HCT116 (cell line): Measurements from ENCODE around the gene AARS2. TPM values are rescaled to one million over a fixed set of nuclear protein-coding genes. Genes with fewer than 3 reads are reported as not detected.

Source experiments
- ATAC-seq: fragments of 200-7000 bp; cut with Tn5 transposase; 2 replicates; pipeline ENCODE4 v1.9.1; 2020; ENCODE audit warnings: mild to moderate bottlenecking, moderate library complexity
- BruUV-seq: library from RNA; stranded (reverse); fragments of 400-500 nt; replicated peaks from 2 replicates; lab custom pipeline; 2021; lab: Mats Ljungman, UMichigan
- CTCF ChIA-PET: fragments of 300-600 bp; sonication (Branson Sonifier 250); formaldehyde crosslinking; loops from one replicate; lab custom pipeline; 2021; ENCODE audit warnings: antibody characterized with exemption; lab: Charles Lee
- POLR2A ChIA-PET: fragments of 300-600, 350-600 bp; sonication (Branson Sonifier 250); formaldehyde crosslinking; loops from one replicate; lab custom pipeline; 2021; ENCODE audit warnings: antibody characterized with exemption; lab: Charles Lee
- RAD21 ChIA-PET, 2 experiments: fragments of 300-600 bp; sonication (Branson Sonifier 250); formaldehyde crosslinking; loops; one replicate each; lab custom pipeline; 2023; ENCODE audit warnings: low total read pairs in 2 of 2; ENCODE audit not compliant: uncharacterized antibody in 2 of 2, unreplicated experiment in 2 of 2, low non-redundant PET in 1 of 2; lab: Charles Lee
- DNase-seq: peaks from one replicate; pipeline ENCODE4 v3.0.0-alpha.2; 2010; ENCODE audit warnings: low read depth, low spot score
- H2AFZ ChIP-seq: fragments of 200-600 bp; shearing (Covaris generic), sonication (generic); 2 replicates; pipeline ENCODE4 v1.6.1; 2017; ENCODE audit warnings: low read depth, mixed run types, mixed read lengths, antibody characterized with exemption, low read length; ENCODE audit not compliant: poor library complexity, severe bottlenecking
- H3K27ac ChIP-seq: 2 replicates; pipeline ENCODE4 v1.5.1; 2012; ENCODE audit warnings: low read depth, low read length
- H3K27me3 ChIP-seq: fragments of 200-600 bp; sonication (generic); 2 replicates; pipeline ENCODE4 v1.6.1; 2016; ENCODE audit warnings: mixed run types, low read length, mixed read lengths; ENCODE audit not compliant: insufficient read depth
- H3K36me3 ChIP-seq, 2 experiments: fragments of 200-500 bp in 1 of 2; fragments of 200-600 bp in 1 of 2; sonication (Bioruptor generic) in 1 of 2; sonication (generic) in 1 of 2; 2 replicates each; pipeline versions ENCODE4 v1.5.1 to v1.6.1; 2014 to 2016; ENCODE audit warnings: low read length in 2 of 2, inconsistent platforms in 1 of 2, mixed read lengths in 1 of 2, mixed run types in 1 of 2; ENCODE audit not compliant: insufficient read depth in 2 of 2, control insufficient read depth in 1 of 2
- H3K4me1 ChIP-seq, 2 experiments: fragments of 200-600 bp in 1 of 2; sonication (generic) in 1 of 2; 2 replicates each; pipeline versions ENCODE4 v1.5.1 to v1.6.1; 2012 to 2017; ENCODE audit warnings: low read length in 2 of 2, inconsistent platforms in 1 of 2, mild to moderate bottlenecking in 1 of 2, mixed read lengths in 1 of 2, mixed run types in 1 of 2, moderate library complexity in 1 of 2; ENCODE audit not compliant: insufficient read depth in 2 of 2, control insufficient read depth in 1 of 2
- H3K4me2 ChIP-seq: fragments of 200-600 bp; sonication (generic); 2 replicates; pipeline ENCODE4 v1.6.1; 2017; ENCODE audit warnings: mixed run types, low read length, mixed read lengths
- H3K4me3 ChIP-seq, 2 experiments: fragments of 200-600 bp in 1 of 2; sonication (generic) in 1 of 2; replicated peaks in 1 of 2; 2 replicates each; pipeline ENCODE4 v1.5.1; 2011 to 2016; ENCODE audit warnings: low read length in 2 of 2, control low read depth in 1 of 2, low read depth in 1 of 2, mild to moderate bottlenecking in 1 of 2, mixed read lengths in 1 of 2, mixed run types in 1 of 2
- H3K79me2 ChIP-seq: fragments of 200-600 bp; sonication (generic); 2 replicates; pipeline ENCODE4 v1.6.1; 2017; ENCODE audit warnings: mild to moderate bottlenecking, mixed run types, low read length, moderate library complexity, mixed read lengths; ENCODE audit not compliant: insufficient read depth
- H3K9ac ChIP-seq: fragments of 200-600 bp; sonication (generic); 2 replicates; pipeline ENCODE4 v1.6.1; 2016; ENCODE audit warnings: low read length, mixed read lengths
- H3K9me2 ChIP-seq: fragments of 200-600 bp; sonication (generic), shearing (Covaris generic); 2 replicates; pipeline ENCODE4 v1.6.1; 2017; ENCODE audit warnings: mixed run types, mild to moderate bottlenecking, moderate library complexity; ENCODE audit not compliant: insufficient read depth
- H3K9me3 ChIP-seq, 2 experiments: fragments of 200-500 bp in 1 of 2; fragments of 200-600 bp in 1 of 2; sonication (Bioruptor generic) in 1 of 2; sonication (generic) in 1 of 2; 2 replicates each; pipeline ENCODE4 v1.6.1; 2014 to 2017; ENCODE audit warnings: low read length in 2 of 2, mixed read lengths in 2 of 2, inconsistent platforms in 1 of 2, low read depth in 1 of 2, mild to moderate bottlenecking in 1 of 2, mixed run types in 1 of 2, moderate library complexity in 1 of 2; ENCODE audit not compliant: control insufficient read depth in 1 of 2, insufficient read depth in 1 of 2
- H4K20me1 ChIP-seq: fragments of 200-600 bp; sonication (generic), shearing (Covaris generic); 2 replicates; pipeline ENCODE4 v1.6.1; 2017; ENCODE audit warnings: mixed run types, mild to moderate bottlenecking, moderate library complexity; ENCODE audit not compliant: insufficient read depth
- CBX3 ChIP-seq: IDR thresholded peaks from 2 replicates; pipeline ENCODE4 v1.6.1; 2012; ENCODE audit warnings: low read depth
- EZH2 ChIP-seq: fragments of 200-600 bp; sonication (generic); IDR thresholded peaks from 2 replicates; pipeline ENCODE4 v1.6.1; 2017; ENCODE audit warnings: antibody characterized with exemption, mixed run types
- FOSL1 ChIP-seq: IDR thresholded peaks from 2 replicates; pipeline ENCODE4 v1.6.1; 2012; ENCODE audit warnings: low read depth
- JUND ChIP-seq: IDR thresholded peaks from 2 replicates; pipeline ENCODE4 v1.6.1; 2012
- POLR2A ChIP-seq: IDR thresholded peaks from 2 replicates; pipeline ENCODE4 v1.7.0; 2011; ENCODE audit warnings: borderline replicate concordance; ENCODE audit not compliant: insufficient read depth, insufficient read length; ENCODE audit errors: extremely low read depth
- POLR2AphosphoS5 ChIP-seq: IDR thresholded peaks from 2 replicates; pipeline ENCODE4 v1.6.1; 2011; ENCODE audit warnings: mild to moderate bottlenecking, low read depth, low read length, moderate library complexity
- RAD21 ChIP-seq: IDR thresholded peaks from 2 replicates; pipeline ENCODE4 v1.6.1; 2012; ENCODE audit warnings: low read depth, mild to moderate bottlenecking
- SIN3A ChIP-seq: IDR thresholded peaks from 2 replicates; pipeline ENCODE4 v1.6.1; 2012; ENCODE audit warnings: low read depth
- SP1 ChIP-seq: IDR thresholded peaks from 2 replicates; pipeline ENCODE4 v1.6.1; 2012; ENCODE audit warnings: low read depth
- SRF ChIP-seq: IDR thresholded peaks from 2 replicates; pipeline ENCODE4 v1.6.1; 2012; ENCODE audit warnings: low read depth
- TCF7L2 ChIP-seq: IDR thresholded peaks from 2 replicates; pipeline ENCODE4 v1.7.0; 2011; ENCODE audit warnings: borderline replicate concordance, inconsistent platforms; ENCODE audit not compliant: insufficient read depth, insufficient read length; ENCODE audit errors: extremely low read depth
- intact Hi-C: fragments of 100-400 bp; cut with micrococcal nuclease; formaldehyde crosslinking; loops from 2 replicates; pipeline ENCODE4 v1.10.0; 2022
- total RNA-seq: library from RNA; stranded (reverse); gene quantifications from one replicate; pipeline ENCODE4 v1.2.1, GENCODE V29; 2021; ENCODE audit not compliant: unreplicated experiment
- TF ChIP-seq, protein P1 (sequence below): IDR thresholded peaks from 2 replicates; pipeline ENCODE4 v1.6.1; 2011; ENCODE audit warnings: mild to moderate bottlenecking, low read length, moderate library complexity; ENCODE audit not compliant: insufficient replicate concordance; ENCODE audit errors: extremely low read depth
- TF ChIP-seq, protein P2 (sequence below): IDR thresholded peaks from 2 replicates; pipeline ENCODE4 v1.6.1; 2012; ENCODE audit warnings: low read depth
- TF ChIP-seq, protein P3 (sequence below), 3 experiments: fragments of 200-600 bp in 1 of 3; sonication (generic) in 1 of 3; IDR thresholded peaks in 2 of 3; conservative IDR thresholded peaks in 1 of 3; 2 replicates each; pipeline ENCODE4 v1.5.1; 2012 to 2017; ENCODE audit warnings: low read depth in 2 of 3, low read length in 2 of 3, antibody characterized with exemption in 1 of 3, borderline replicate concordance in 1 of 3, control low read depth in 1 of 3, mild to moderate bottlenecking in 1 of 3, mixed read lengths in 1 of 3, mixed run types in 1 of 3, moderate library complexity in 1 of 3; ENCODE audit not compliant: insufficient read depth in 1 of 3

The AARS2 gene
- total RNA-seq, 1 experiment from 2014 or later: 14.9 TPM

DNA sequence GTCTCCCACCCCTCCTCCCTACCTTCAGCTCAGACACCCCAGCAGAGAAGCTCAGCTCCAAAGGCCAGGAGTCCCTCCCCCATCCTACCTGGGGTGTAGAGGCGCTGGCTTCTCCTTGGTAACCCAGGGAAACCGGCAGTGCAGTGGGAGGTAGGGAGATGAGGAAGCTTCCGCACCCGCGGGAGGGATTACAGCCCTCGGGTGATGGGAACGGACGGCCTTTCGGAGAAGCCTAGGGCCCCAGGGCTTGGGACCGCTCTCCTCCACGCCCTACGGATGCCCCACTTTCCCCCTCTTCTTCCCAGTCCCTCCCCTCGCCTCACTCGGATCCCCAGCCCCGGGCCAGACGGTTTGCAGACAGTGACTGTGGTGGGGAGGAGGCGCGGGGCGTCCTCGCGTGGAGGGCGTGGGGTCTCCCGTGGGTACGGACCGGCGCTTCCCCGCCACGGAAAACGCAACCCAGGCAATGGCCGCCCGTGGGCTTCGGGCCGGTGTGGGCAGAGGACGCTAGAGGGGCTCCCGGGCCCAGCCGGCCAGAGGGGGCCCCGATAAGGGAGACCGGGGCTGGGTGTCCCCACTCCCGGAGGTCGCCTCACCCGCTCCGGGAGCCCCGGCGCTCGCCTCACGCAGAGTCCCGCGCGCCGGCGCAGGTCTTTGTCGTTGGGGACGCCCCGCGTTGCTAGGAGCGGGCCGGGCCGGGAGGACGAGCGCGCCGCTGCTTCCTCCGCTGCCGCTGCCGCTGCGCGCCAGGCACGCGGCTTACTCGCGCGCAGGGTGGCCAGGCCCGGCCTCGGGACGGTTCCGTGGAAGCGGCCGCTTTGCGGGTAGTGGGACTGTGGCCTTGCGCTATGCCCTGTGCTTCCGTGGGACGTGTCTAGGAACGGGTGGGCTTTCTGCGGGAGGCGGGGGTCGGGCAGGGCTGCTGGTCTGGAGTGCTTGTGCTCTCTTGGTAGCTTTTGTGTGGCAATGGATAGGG, 15.8 kb downstream of the AARS2 start:
- ChIA-PET CTCF (interaction anchor here (2.9 kb wide), 1 partner anchor 8 kb away, joined by 16 read pairs; no protein-coding TSS in a partner anchor), RAD21 (no interaction called here), POLR2A (interaction anchor here (1.7 kb wide), 1 partner anchor 16 kb away, joined by 5 read pairs; the partner anchor contains the start of gene AARS2)
- Histone ChIP-seq H3K4me1 (peaks cover 4 to 9% of the 10 kb centered on the region in 2 experiments; a peak in 3 of 4 replicates), H3K36me3 (peaks cover 2 to 15% of the 10 kb centered on the region in 2 experiments; a peak in 3 of 4 replicates), H2AFZ (no peak overlapping the region), H3K27ac (no peak overlapping the region), H3K79me2 (no peaks in the 10 kb centered on the region), H3K9me3 (no peaks in the 10 kb centered on the region), H4K20me1 (no peaks in the 10 kb centered on the region), H3K4me3 (no peak overlapping the region), H3K4me2 (no peak overlapping the region), H3K9me2 (no peaks in the 10 kb centered on the region), H3K9ac (no peak overlapping the region), H3K27me3 (no peaks in the 10 kb centered on the region)
- DNase-seq: no peak
- intact Hi-C loops: no loop called here
- ATAC-seq: no peak
- no TSS peak for BruUV-seq
- TF ChIP-seq EZH2 (no peak), SP1 (no peak), RAD21 (no peak), SIN3A (no peak), POLR2A (no peak), TCF7L2 (no peak), CBX3 (no peak), JUND (no peak), SRF (no peak), FOSL1 (no peak), POLR2AphosphoS5 (no peak)
- TF ChIP-seq, protein P1, sequence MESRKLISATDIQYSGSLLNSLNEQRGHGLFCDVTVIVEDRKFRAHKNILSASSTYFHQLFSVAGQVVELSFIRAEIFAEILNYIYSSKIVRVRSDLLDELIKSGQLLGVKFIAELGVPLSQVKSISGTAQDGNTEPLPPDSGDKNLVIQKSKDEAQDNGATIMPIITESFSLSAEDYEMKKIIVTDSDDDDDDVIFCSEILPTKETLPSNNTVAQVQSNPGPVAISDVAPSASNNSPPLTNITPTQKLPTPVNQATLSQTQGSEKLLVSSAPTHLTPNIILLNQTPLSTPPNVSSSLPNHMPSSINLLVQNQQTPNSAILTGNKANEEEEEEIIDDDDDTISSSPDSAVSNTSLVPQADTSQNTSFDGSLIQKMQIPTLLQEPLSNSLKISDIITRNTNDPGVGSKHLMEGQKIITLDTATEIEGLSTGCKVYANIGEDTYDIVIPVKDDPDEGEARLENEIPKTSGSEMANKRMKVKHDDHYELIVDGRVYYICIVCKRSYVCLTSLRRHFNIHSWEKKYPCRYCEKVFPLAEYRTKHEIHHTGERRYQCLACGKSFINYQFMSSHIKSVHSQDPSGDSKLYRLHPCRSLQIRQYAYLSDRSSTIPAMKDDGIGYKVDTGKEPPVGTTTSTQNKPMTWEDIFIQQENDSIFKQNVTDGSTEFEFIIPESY: no peak
- TF ChIP-seq, protein P2, sequence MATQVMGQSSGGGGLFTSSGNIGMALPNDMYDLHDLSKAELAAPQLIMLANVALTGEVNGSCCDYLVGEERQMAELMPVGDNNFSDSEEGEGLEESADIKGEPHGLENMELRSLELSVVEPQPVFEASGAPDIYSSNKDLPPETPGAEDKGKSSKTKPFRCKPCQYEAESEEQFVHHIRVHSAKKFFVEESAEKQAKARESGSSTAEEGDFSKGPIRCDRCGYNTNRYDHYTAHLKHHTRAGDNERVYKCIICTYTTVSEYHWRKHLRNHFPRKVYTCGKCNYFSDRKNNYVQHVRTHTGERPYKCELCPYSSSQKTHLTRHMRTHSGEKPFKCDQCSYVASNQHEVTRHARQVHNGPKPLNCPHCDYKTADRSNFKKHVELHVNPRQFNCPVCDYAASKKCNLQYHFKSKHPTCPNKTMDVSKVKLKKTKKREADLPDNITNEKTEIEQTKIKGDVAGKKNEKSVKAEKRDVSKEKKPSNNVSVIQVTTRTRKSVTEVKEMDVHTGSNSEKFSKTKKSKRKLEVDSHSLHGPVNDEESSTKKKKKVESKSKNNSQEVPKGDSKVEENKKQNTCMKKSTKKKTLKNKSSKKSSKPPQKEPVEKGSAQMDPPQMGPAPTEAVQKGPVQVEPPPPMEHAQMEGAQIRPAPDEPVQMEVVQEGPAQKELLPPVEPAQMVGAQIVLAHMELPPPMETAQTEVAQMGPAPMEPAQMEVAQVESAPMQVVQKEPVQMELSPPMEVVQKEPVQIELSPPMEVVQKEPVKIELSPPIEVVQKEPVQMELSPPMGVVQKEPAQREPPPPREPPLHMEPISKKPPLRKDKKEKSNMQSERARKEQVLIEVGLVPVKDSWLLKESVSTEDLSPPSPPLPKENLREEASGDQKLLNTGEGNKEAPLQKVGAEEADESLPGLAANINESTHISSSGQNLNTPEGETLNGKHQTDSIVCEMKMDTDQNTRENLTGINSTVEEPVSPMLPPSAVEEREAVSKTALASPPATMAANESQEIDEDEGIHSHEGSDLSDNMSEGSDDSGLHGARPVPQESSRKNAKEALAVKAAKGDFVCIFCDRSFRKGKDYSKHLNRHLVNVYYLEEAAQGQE: no peak
- TF ChIP-seq, protein P3, sequence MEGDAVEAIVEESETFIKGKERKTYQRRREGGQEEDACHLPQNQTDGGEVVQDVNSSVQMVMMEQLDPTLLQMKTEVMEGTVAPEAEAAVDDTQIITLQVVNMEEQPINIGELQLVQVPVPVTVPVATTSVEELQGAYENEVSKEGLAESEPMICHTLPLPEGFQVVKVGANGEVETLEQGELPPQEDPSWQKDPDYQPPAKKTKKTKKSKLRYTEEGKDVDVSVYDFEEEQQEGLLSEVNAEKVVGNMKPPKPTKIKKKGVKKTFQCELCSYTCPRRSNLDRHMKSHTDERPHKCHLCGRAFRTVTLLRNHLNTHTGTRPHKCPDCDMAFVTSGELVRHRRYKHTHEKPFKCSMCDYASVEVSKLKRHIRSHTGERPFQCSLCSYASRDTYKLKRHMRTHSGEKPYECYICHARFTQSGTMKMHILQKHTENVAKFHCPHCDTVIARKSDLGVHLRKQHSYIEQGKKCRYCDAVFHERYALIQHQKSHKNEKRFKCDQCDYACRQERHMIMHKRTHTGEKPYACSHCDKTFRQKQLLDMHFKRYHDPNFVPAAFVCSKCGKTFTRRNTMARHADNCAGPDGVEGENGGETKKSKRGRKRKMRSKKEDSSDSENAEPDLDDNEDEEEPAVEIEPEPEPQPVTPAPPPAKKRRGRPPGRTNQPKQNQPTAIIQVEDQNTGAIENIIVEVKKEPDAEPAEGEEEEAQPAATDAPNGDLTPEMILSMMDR (IDR thresholded peaks at IDR 0.05 in 2 of 3, conservative IDR thresholded peaks at IDR 0.05 in 1 of 3; ENCODE audit: borderline replicate concordance in 1 of 3, insufficient read depth in 1 of 3, low read depth in 2 of 3, low read length in 2 of 3): no peak
